Measurements from ENCODE around the gene FBXO5. TPM values are rescaled to one million over a fixed set of nuclear protein-coding genes. Genes with fewer than 3 reads are reported as not detected.

Gene FBXO5
- total RNA-seq, 1 experiment from 2014 or later, result 67.9 TPM

DNA sequence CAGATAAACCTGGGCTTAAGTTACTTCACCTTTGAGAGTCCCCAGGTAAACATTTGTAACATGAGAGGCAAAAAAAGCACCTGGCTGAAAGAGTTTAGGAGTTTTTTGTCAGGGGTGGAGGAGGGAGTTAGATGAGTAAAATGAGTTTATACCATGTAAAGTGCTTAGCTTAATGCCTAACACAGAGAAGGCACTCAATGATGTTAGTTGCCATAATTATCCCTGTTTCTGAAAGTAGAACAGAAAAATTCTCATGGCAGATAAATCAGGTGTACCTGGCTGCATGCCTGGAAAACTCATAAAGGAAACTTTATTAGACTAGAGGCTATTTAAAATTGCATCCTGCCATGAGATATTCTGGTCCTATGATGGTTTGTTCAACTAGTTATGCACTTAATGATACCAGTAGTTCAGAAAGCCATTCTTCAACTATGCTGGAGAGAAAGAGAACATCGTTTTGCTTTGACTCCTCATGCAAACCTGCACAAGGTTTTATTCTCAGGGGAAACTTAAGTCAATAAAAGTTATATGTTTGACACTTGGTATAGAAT lies 40.4 kb downstream of the FBXO5 start:
- ChIA-PET CTCF (no interaction called here), POLR2A (ENCODE audit: low non-redundant PET) (no interaction called here)
- H3K4me1 ChIP-seq (ENCODE audit: insufficient read depth, low read length, poor library complexity, severe bottlenecking), result no peaks in the 10 kb centered on the region
- BruUV-seq (replicated peaks), result no TSS peak
- intact Hi-C loops (cut with micrococcal nuclease; ENCODE audit: unreplicated experiment), result loop anchor here (2.0 kb wide), 1 partner anchor 46 kb away; no protein-coding TSS in a partner anchor
- H3K27ac ChIP-seq (ENCODE audit: low read depth, low read length, poor library complexity, severe bottlenecking), result no peak overlapping the region
- no peak for DNase-seq (ENCODE audit: low spot score)
- peaks cover 76% of the 10 kb centered on the region for H3K27me3 ChIP-seq (replicated peaks; ENCODE audit: insufficient read depth, low read depth, low read length, poor library complexity)
- TF ChIP-seq EZH2 (IDR thresholded peaks at IDR 0.05; ENCODE audit: borderline replicate concordance, low read depth, low read length, poor library complexity, severe bottlenecking), result no peak
- no peaks in the 10 kb centered on the region for H3K36me3 ChIP-seq (ENCODE audit: insufficient read depth, low read length, poor library complexity, severe bottlenecking)
- H3K9me3 ChIP-seq (ENCODE audit: low read depth, low read length, poor library complexity, severe bottlenecking), result no peaks in the 10 kb centered on the region
- no peak overlapping the region for H3K4me3 ChIP-seq (ENCODE audit: low read depth, low read length, poor library complexity, severe bottlenecking)

DNA sequence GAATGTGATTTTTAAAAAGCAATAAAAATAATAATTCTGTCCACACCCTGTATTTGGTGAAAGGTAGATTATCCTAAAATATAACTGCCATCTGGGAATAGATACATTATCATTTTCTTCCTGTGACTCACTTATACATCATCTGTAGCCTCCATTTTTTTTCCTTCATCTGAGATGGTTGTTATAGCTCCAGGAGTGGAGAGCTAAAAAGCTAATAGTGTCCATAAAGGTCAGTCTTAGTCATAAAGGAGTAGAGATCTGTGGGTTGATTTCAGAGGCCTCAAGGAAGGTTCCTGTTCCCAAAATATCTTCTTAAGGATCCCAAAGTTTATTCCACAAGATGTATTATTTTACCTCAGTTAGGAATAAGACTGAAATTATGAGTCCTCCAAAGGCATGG lies 41.1 kb downstream of the FBXO5 start:
- no peak overlapping the region for H3K27ac ChIP-seq (ENCODE audit: low read depth, low read length, poor library complexity, severe bottlenecking)
- H3K36me3 ChIP-seq (ENCODE audit: insufficient read depth, low read length, poor library complexity, severe bottlenecking), result no peaks in the 10 kb centered on the region
- BruUV-seq (replicated peaks), result no TSS peak
- DNase-seq (ENCODE audit: low spot score), result no peak
- no peaks in the 10 kb centered on the region for H3K9me3 ChIP-seq (ENCODE audit: low read depth, low read length, poor library complexity, severe bottlenecking)
- H3K4me3 ChIP-seq (ENCODE audit: low read depth, low read length, poor library complexity, severe bottlenecking), result no peak overlapping the region
- ChIA-PET POLR2A (ENCODE audit: low non-redundant PET) (no interaction called here), CTCF (no interaction called here)
- intact Hi-C loops (cut with micrococcal nuclease; ENCODE audit: unreplicated experiment), result loop anchor here (2.0 kb wide), 1 partner anchor 45 kb away; no protein-coding TSS in a partner anchor
- peaks cover 72% of the 10 kb centered on the region for H3K27me3 ChIP-seq (replicated peaks; ENCODE audit: insufficient read depth, low read depth, low read length, poor library complexity)
- H3K4me1 ChIP-seq (ENCODE audit: insufficient read depth, low read length, poor library complexity, severe bottlenecking), result no peaks in the 10 kb centered on the region
- TF ChIP-seq, protein P1, sequence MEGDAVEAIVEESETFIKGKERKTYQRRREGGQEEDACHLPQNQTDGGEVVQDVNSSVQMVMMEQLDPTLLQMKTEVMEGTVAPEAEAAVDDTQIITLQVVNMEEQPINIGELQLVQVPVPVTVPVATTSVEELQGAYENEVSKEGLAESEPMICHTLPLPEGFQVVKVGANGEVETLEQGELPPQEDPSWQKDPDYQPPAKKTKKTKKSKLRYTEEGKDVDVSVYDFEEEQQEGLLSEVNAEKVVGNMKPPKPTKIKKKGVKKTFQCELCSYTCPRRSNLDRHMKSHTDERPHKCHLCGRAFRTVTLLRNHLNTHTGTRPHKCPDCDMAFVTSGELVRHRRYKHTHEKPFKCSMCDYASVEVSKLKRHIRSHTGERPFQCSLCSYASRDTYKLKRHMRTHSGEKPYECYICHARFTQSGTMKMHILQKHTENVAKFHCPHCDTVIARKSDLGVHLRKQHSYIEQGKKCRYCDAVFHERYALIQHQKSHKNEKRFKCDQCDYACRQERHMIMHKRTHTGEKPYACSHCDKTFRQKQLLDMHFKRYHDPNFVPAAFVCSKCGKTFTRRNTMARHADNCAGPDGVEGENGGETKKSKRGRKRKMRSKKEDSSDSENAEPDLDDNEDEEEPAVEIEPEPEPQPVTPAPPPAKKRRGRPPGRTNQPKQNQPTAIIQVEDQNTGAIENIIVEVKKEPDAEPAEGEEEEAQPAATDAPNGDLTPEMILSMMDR (conservative IDR thresholded peaks at IDR 0.05; ENCODE audit: low read depth, low read length), result no peak
- TF ChIP-seq EZH2 (IDR thresholded peaks at IDR 0.05; ENCODE audit: borderline replicate concordance, low read depth, low read length, poor library complexity, severe bottlenecking), result no peak

DNA sequence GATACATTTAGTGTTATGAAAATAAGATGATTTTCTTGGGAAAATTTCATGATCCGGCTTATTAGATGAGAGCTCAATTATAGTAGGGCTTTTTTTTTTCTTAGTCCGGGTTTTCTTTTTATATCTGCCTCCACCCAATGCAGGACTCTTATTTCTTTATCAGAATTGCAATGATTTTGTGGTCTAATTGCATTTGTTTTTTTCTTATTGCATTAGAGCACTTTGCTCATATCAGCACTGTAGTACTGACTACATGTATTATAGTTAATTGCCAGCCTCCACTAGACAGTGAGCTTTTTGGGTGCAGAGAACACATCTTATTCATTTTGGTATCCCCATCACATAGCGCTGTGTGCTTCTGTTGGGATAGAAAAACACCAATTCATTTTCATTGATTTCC lies 50.0 kb downstream of the FBXO5 start:
- no peak for TF ChIP-seq EZH2 (IDR thresholded peaks at IDR 0.05; ENCODE audit: borderline replicate concordance, low read depth, low read length, poor library complexity, severe bottlenecking)
- CTCF ChIA-PET, result no interaction called here

DNA sequence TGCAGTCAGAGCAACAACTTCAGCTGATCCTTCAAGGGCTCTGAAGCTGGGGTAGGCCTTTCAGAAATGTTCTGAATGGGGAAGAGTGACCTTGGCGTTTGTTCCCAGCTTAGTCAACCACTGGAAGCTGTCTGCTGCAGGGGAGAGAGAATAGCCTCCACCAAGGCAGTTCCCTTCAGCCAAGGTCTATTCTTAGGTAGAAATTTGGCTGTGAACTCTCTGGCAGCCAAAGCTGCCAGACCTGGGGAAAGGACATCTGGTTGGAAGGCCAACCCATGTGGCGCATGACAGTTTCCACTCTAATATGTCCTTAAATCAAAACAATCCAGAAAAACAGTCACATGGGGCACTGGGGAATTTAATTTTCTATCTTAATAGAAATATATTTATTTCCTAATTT lies 60.1 kb downstream of the FBXO5 start:
- H3K4me1 ChIP-seq (ENCODE audit: insufficient read depth, low read length, poor library complexity, severe bottlenecking), result no peaks in the 10 kb centered on the region
- no peaks in the 10 kb centered on the region for H3K27me3 ChIP-seq (replicated peaks; ENCODE audit: insufficient read depth, low read depth, low read length, poor library complexity)
- DNase-seq (ENCODE audit: low spot score), result no peak
- no TSS peak for BruUV-seq (replicated peaks)
- ChIA-PET CTCF (no interaction called here), POLR2A (ENCODE audit: low non-redundant PET) (interaction anchor here (0.6 kb wide), 1 partner anchor 194 kb away, joined by 3 read pairs; no protein-coding TSS in a partner anchor)
- no peak overlapping the region for H3K27ac ChIP-seq (ENCODE audit: low read depth, low read length, poor library complexity, severe bottlenecking)
- no peaks in the 10 kb centered on the region for H3K36me3 ChIP-seq (ENCODE audit: insufficient read depth, low read length, poor library complexity, severe bottlenecking)
- TF ChIP-seq, protein P1 (conservative IDR thresholded peaks at IDR 0.05; ENCODE audit: low read depth, low read length), result no peak
- no peak for TF ChIP-seq EZH2 (IDR thresholded peaks at IDR 0.05; ENCODE audit: borderline replicate concordance, low read depth, low read length, poor library complexity, severe bottlenecking)
- intact Hi-C loops (cut with micrococcal nuclease; ENCODE audit: unreplicated experiment), result no loop called here
- H3K9me3 ChIP-seq (ENCODE audit: low read depth, low read length, poor library complexity, severe bottlenecking), result no peaks in the 10 kb centered on the region
- H3K4me3 ChIP-seq (ENCODE audit: low read depth, low read length, poor library complexity, severe bottlenecking), result no peak overlapping the region

More for the DNA sequence above, 50.0 kb downstream of the FBXO5 start:
- no peak for DNase-seq (ENCODE audit: low spot score)
- no TSS peak for BruUV-seq (replicated peaks)
- Histone ChIP-seq H3K9me3 (ENCODE audit: low read depth, low read length, poor library complexity, severe bottlenecking) (no peaks in the 10 kb centered on the region), H3K36me3 (ENCODE audit: insufficient read depth, low read length, poor library complexity, severe bottlenecking) (no peaks in the 10 kb centered on the region), H3K4me3 (ENCODE audit: low read depth, low read length, poor library complexity, severe bottlenecking) (no peak overlapping the region), H3K27me3 (replicated peaks; ENCODE audit: insufficient read depth, low read depth, low read length, poor library complexity) (peaks cover 45% of the 10 kb centered on the region), H3K4me1 (ENCODE audit: insufficient read depth, low read length, poor library complexity, severe bottlenecking) (no peaks in the 10 kb centered on the region), H3K27ac (ENCODE audit: low read depth, low read length, poor library complexity, severe bottlenecking) (no peak overlapping the region)
- intact Hi-C loops (cut with micrococcal nuclease; ENCODE audit: unreplicated experiment), result no loop called here
- POLR2A ChIA-PET (ENCODE audit: low non-redundant PET), result no interaction called here

Other genes with a start within 250 kb of the FBXO5 start
- gene VIP, start 232.2 kb downstream of the FBXO5 start, total RNA-seq (2021), result not detected in 2 replicates
- 25.2 and 30.9 TPM in 2 replicates for gene MTRF1L, start 19.7 kb upstream of the FBXO5 start, total RNA-seq (2021)
- 2.4 and 3.5 TPM in 2 replicates for gene RGS17, start 148.2 kb upstream of the FBXO5 start, total RNA-seq (2021)

Data from A673 (cell line).